NCI-H146 (cell line): Measurements from ENCODE around the gene MICALL2.

Source experiments
- DNase-seq: peaks from one replicate; lab custom pipeline; 2025; lab: John Stamatoyannopoulos, UW

The MICALL2 gene

DNA sequence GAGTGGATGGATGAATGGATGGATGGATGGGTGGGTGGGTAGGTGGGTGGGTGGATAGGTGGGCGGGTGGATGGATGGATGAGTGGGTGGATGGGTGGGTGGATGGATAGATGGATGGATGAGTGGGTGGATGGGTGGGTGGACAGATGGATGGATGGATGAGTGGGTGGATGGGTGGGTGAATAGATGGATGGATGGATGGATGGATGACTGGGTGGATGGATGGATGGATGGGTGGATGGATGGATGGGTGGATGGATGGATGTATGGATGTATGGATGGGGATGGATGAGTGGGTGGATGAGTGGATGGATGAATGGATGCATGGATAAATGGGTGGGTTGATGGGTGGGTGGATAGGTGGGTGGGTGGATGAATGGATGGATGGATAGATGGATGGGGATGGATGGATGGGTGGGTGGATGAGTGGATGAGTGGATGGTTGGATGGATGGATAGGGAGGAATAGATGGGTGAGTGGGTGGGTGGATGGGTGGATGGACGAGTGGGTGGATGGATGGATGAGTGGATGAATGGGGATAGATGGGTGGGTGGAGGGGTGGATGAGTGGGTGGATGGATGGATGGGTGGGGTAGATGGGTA, 43.8 kb downstream of the MICALL2 start:
- no peak for DNase-seq

DNA sequence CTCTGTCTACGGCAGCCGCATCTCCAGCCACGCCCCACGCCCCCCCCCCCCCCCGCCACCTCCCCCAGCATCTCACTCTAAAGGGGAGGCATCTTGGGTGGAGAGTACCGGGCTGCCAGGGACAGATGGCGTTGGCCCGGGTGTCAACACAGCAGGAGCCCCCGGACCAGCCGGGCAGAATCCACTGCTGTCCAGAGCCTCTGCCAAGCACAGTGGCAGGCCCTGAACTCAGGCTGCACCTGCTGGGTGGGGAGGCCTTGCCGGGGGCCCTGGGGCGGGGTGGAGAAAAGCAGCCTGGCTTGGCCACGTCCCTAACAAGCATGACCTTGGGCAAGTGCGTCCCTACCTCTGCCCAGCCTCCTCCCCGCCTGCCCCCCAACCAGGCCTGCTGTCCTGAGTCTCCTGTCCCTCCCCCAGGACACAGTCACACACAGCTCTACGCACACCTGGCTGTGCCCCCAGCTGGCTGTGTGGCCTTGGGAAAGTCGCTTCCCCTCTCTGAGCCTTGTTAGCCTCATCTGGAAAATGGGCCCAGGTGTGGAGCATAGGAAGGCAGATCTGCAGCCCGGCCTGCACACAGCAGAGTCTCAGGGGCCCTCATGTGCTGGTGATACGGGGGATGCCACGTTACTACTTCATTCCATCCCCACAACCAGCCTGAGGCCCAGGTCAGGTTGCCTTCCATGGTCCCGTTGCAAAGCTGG, 45.2 kb downstream of the MICALL2 start:
- DNase-seq: peak; percentile 44

DNA sequence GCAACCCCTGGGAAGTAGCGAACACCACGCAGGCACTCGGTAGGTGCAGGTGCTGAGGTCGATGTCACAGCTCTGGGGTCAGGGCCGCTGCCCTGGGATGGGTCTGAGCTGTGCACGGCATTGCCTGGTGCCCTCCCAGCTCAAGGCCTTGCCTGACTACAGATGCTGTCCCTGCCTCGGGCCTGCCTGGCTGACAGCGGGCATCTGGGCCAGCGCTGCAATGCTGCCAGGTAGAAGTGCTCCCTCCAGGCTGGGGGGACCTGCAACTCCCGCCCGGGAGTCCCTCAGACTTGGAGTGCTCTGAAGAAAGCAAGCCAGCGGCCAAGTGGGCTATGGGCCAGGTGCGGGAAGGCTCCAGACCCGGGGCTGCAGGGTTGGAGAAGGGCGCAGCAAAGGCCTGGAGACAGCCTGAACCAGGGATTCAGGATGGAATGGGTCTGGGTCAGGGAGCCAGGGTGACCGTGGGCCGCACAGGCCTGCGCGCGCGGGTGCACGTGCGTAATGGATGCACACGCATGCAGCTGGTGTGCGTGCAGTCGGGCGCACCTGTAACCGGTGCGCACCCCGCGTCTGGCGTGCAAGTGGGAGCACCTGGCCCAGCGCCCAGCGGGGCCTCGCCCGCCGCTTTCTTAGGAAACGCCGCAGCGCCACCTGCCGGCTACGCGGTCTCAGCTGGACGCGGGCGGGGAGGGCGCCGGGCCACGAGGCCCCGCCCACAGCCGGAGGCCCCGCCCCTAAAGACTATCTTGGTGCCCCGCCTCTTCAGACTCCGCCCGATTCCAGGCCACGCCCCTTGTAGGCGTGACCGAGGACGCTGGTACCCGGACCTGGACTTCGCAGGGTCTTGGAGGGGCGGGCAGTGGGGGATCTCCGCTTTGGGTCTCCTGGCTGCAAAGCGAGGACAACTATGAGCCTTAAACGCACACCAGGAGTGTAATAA, 46.7 kb downstream of the MICALL2 start:
- peak; percentile 81 for DNase-seq

DNA sequence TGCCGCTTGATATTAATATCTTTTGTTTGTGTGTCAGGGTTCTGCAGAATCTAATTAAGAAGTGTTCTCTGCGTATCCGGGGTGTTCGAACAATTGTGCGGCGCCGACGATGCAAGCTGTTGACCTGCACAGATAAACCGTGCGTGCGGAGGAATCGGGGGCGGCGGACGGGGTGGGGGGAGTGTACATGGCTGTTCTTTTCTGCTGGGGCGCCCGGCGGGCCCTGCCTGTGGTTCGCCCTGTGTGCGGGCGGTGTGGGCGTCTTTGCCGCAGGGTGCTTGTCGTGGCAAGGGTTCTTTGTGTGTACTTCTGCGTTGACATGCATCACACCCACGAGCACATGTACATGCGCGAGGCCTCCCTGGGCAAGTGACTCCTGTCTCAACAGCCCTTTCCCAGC, 47.9 kb downstream of the MICALL2 start:
- DNase-seq: no peak

DNA sequence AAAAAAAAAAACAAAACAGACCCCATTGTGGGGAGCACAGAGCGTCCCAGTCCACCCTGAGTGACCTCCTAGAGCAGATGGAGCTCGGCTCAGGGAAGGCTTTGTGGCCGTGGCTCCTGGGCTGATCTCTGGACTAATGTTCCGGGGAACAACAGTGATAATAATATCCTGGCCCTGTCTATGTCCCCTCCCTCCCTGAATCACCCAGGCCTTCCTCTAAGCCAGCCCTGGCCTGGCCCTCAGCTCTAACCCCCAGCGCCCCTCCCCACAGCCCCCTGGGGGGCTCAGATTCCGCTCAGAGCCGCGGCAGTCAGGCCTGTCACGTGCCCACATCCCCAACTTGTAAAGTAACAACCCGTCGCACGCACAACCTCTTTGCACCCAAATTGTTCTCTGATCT, 48.3 kb downstream of the MICALL2 start:
- no peak for DNase-seq

DNA sequence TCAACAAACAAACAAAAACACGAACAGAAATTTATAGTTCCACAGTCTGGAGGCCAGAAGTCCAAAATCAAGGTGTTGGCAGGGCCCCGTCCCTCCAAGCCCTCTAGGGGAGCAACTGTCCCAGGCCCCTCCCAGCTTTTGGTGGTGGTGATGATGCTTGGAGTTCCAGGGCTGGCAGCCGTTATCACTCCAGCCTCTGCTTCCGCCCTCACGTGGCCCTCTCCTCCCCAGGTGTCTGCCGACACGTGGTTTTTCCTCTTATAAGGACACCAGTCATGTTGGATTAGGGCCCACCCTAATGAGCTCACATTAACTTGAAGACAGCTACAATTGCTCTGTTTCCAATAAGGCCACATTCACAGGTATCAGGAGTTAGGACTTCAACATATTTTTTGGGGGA, 49.7 kb downstream of the MICALL2 start:
- peak; percentile 25 for DNase-seq

DNA sequence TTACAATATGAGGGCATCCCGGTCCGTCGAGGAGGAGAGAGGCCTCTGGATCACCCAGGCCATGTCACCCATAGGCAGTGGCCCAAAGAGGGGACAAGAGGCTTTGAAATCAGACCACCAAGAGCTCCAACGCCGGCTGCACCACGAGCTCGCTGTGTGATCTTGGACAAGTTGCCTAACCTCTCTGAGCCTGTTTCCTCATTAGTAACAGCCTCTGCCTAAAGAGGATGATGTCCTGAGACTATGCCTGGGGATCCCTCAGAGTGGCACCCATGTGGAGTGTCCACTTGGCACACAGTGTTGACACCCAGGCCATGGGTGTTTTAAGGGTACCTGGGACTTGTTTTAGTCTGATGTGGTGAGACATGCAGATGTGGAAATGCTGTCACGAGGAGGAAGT, 50.8 kb downstream of the MICALL2 start:
- no peak for DNase-seq

DNA sequence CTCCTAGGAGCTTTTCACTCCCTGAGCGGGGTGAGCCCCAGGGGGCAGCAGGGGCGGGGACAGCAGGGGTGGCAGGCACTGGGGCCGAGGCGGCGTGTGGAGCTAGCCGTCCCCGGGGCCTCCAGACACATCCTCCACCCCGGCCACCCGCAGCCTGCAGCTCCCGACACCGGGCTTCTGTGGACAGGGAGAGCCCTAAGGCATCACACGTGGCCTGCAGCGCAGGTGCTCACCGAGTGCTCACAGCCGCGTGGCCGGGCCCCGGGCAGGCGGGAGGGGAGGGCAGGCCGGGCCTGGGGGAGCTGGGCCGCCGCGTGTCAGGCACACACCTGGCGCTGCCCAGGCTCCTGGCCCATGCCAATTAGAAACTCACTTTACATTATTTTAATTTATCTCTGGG, 51.4 kb downstream of the MICALL2 start:
- peak; percentile 75 for DNase-seq

DNA sequence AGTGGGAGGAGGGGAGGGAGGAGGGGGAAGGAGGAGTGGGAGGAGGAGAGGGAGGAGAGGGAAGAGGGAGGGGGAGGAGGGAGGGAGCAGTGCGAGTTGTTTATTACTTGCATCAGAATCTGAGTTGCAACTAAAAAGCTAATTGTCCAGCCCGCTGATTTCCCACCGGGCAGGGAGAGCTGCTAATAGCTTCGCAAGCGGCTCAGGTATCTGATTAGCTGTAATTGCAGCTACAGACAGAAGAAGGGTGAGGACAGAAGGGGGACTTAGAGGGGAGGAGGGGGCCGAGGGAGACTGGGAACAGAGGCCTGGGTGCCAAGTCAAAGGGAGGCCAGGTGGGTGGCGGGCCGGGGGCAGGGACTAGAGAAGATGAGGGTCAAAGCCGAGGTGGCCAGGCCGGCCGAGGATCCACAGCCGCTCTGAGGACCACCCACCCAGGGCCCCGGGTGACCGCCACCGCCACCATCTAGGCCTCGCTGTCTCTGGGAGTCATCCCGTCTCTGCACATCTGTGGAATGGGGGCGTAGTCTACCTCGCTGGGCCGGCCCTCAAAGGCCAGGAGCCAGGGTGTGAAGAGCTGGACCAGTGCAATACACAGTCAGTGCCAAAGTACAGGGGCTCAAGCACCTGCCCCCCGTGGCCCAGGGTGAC, 54.2 kb downstream of the MICALL2 start:
- DNase-seq: peak; percentile 56

DNA sequence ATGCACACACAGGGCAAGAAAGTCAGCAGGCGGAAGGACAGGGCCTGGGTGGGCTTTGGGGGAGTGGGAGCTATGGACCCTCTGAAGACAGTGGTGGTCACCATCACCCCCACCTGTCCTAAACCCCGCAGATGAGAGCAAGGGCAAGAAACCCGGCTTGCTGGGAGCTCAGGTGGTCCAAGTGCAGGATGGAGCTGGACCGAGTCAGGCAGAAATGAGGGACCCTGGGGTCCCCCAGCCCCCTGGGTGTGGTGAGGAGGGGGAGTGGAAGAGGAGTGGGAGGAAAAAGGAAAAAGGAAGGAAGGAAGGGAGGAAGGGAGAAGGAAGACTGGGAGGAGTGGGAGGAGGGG, 54.8 kb downstream of the MICALL2 start:
- no peak for DNase-seq

DNA sequence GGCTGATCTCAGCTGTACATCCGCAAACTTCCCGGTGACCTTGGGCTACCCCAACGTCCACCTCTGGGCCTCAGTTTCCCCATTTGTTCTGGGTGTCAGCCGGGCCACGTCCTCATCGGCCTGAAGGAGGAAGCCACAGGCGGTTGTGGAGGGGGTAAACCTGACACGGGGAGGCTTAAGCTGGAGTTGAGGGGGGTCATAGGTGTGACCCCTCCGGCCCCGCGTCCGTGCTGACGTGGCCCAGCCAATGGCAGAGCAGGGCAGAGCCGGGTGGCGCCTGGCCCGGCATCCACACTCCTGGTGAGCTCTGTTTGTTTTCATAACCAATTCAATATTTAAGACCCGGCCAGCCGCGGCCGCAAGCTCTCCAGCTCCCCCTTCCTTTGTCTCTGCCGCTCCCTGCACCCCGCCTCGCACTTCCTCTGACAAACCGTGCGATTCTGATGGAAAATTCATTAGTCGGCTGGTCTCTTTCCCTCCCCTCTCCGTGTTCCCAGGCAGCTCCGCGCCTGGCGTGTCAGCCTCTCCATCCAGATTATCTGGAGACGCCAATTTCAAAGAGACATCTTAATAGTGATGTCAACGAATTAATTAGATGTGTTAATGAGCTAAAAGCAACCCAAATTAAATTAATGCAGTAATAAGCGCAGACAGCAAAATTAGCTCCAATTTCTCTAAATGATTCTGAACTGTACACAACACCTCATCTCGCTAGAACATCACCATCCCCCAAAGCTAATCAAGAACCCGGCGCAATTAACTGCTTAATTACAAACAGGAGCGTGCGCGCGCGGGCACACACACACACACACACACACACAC, 55.4 kb downstream of the MICALL2 start:
- DNase-seq: peak; percentile 62

DNA sequence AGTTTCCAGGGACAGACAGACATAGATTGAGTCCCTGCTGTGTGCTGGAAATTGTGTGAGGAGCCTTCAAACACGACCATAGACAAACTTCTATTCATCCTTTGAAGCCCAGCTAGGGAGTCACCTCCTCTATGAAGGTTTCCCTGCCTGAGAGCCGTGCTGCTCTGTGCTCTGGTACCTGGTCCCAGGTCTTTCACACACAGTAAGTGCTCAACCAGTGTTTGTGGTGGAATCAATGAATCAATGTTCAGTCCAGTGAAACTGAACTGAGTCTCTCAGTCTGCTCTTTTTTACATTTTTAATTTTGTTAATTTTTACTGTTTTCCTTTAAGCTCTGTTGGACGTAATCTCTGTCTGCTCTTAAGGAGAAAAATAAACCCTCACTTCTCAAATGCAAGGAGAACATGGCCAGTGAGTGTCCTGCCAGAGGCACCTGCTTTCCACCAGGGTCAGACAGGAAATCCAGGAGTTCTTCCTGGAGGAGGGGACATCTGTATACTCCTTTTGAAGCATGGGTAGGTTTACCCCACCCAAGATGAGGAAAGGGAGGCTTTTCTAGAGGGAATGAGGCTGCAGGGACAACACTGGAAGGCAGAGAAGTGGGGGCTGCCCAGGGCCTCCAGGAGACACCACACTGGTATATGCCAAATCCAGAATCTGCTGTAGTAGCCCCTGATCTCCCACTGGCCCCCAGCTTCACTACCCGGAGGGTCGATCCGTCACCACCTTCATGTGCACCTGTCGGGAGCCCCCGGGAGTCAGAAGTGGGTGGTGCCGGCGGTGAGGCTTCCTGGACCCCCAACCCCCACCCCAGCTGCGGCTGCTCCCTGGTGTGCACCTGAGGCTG, 56.3 kb downstream of the MICALL2 start:
- DNase-seq: no peak

DNA sequence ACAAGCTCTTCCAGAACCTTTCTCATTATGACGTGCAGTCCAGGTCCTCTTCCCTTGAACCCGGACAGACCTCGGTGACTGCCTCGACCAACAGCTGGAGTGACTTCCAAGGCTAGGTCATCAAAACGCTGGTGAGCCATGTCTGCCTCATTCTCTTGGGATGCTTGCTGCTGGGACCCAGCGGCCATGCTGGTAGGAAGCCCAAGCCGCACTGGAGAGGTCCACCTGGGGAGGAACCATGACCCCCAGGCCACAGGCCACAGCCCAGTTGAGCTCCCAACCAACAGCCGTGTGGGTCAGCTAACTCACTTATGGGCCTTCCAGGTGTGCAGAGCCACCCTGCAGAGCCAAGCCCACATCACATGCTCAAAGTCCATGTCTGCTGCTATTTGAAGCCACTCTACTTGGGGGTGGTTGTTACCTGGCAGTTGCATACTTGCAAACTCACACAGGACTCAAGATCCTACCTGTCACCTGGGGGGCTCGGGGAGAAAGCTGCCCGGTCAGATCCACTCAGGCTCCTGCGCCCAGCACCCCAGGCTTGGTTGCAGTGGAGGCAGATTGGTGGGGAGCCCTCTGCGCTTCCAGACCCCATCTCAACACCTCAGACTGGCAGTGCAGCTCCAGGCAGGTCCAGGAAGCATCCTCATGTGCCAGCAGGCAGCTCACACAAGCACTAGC, 57.0 kb downstream of the MICALL2 start:
- no peak for DNase-seq

DNA sequence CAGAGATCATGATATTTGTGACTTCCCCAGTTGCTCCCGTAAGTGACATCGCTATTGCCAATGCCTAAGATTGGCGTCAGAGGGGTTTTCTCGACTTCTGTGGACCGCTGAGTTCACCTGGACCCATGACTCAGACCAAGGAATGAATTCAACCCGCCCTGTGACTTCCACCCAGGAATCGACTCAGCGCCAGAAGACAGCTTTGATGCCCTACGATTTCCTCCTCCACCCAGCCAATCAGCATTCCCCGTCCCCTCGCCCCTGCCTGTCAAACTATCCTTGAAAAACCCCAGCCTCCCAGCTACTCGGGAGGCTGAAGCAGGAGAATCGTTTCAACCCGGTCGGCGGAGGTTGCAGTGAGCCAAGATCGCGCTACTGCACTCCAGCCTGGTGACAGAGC, 58.3 kb downstream of the MICALL2 start:
- DNase-seq: no peak

DNA sequence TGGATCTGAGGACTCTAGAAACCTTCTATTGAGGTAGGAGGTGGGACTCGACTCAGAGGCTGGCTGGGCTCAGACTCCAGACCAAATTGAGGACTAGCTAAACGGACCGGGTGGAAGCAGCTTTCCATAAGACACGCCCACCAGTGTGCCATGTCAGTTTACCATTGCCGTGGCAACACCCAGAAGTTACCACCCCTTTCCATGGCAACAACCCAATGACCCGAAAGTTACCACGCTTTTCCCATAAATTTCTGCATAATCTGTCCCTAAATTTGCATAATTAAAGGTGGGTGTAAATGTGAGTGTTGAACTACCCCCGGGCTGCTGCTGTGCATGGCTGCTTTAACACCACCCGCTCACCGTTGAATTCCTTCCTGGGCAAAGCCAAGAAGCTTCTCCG, 58.9 kb downstream of the MICALL2 start:
- DNase-seq: no peak

DNA sequence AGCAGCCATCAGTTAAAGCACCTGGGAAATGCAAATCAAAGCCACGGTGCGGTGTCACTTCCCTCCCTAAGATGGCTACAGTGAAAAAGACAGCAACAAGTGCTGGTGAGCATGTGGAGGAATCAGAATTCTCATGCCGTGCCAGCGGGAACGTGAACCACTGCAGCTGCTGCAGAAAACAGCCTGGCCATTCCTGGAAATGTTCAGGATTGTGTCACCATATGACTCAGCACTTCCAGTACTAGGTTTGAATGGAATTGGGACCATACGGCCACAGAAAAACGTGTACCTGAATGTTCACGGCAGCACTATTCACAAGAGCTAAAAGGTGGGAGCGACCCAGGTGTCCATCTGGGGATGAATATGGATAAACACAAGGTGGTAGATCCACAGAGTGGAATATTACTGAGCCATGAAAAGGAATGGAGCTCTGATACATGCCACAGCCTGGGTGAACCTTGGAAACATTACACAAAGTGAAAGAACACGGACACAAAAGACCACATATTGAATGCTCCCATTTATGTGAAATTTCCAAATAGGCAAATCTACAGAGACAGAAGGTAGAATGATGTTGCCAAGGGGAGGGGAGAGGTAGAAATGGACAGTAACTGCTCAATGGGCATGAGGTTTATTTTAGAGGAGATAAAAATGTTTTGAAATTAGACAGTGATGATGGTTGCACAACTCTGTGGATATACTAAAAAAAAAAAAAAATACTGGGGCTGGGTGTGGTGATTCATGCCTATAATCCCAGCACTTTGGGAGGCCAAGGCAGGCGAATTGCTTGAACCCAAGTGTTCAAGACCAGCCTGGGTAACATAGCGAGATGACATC, 61.6 kb downstream of the MICALL2 start:
- DNase-seq: no peak

DNA sequence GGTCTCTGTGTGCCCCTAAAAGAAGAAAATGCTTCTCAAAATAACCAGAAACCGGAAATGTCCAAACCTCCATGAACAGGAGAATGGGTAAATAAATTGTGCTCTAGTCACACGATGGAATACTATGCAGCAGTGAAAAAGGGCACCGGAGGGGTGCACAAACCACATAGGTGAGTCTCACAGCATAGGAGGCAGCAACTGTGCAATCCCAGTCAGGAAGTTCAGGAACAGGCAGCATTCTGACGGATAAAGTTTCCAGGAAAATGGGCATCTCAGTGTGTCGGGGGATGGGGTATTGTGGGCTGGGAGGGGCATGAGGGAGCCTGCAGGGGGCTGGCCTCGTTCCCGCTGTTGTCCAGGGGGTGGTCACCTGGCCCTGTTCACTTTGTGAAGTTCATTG, 63.1 kb downstream of the MICALL2 start:
- DNase-seq: no peak

DNA sequence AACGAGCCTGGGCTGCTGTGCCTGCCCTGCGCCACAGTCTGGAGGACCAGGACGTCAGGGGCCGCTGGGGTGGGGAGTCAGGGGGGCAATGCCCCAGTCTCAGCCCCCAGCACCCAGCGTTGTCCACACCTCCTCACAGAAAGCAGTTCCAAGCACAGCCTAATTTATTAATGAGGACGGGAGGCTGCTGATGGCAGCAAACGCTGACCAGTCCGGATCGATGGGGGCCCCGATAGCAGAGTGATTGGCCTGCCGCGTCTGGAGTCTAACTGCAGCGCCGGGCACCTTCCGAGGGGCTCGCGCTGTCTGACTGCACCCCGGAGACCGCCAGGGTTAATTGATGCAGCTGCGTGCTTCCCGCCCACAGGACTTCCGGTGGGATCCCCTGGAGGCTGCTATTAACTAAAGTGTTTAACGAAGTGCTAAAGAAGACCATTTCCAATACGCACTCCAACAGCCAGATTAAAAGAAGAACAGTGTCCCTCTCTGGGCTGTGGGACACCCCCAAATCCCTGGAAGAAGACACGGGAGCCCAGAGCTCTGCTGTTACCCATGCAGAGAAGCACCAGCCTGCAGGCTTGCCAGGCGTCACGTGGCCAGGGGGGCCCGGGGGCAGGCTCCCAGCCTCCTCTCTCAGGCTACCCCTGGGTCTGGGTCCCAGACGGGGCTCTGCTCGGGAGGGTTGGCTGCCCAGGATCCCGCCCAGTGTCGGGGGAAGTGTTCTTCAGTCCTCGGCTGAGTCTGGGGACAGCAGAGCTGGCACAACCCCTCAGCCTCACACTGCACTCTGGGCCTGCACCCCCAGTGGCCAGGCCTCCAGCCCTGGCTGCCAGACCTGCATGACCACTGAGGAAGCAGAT, 63.8 kb downstream of the MICALL2 start:
- no peak for DNase-seq
